Progenitor cell of endocrine pancreas (in vitro differentiated cells): Measurements from ENCODE around the gene ARHGAP18. TPM values are rescaled to one million over a fixed set of nuclear protein-coding genes. Genes with fewer than 3 reads are reported as not detected.

Source experiments
- DNase-seq: peaks from one replicate; pipeline ENCODE4 v3.0.0; 2021; ENCODE audit warnings: low spot score; ENCODE audit not compliant: unreplicated experiment
- H3K27ac Mint-ChIP-seq: 2 replicates; pipeline ENCODE4 v1.8.0; 2021; ENCODE audit warnings: mild to moderate bottlenecking, moderate library complexity, mixed read lengths
- H3K27me3 Mint-ChIP-seq: 2 replicates; pipeline ENCODE4 v1.8.0; 2021; ENCODE audit warnings: mixed read lengths
- H3K36me3 Mint-ChIP-seq: 2 replicates; pipeline ENCODE4 v1.8.0; 2022; ENCODE audit warnings: mixed read lengths; ENCODE audit not compliant: insufficient read depth
- H3K4me1 Mint-ChIP-seq: 2 replicates; pipeline ENCODE4 v1.8.0; 2021; ENCODE audit warnings: low read depth, mixed read lengths
- H3K4me3 Mint-ChIP-seq: 2 replicates; pipeline ENCODE4 v1.8.0; 2021; ENCODE audit warnings: low read depth, mild to moderate bottlenecking, moderate library complexity, mixed read lengths
- H3K9me3 Mint-ChIP-seq: 2 replicates; pipeline ENCODE4 v1.8.0; 2021; ENCODE audit warnings: low read depth, mixed read lengths
- CTCF ChIP-seq: fragments of 200-600 bp; sonication (generic); IDR thresholded peaks from one replicate; pipeline ENCODE4 v1.5.0; 2021; ENCODE audit warnings: antibody characterized with exemption, mild to moderate bottlenecking; ENCODE audit not compliant: unreplicated experiment
- total RNA-seq: library from RNA; stranded (reverse); gene quantifications from 2 replicates; pipeline ENCODE4 v1.2.1, GENCODE V29; 2021

The ARHGAP18 gene
- total RNA-seq, 1 donor from 2014 or later = 26.9 TPM

GRCh38 chr6:129543981-129544380 lies 166.0 kb downstream of the ARHGAP18 start:
- no peak overlapping the region for H3K27ac Mint-ChIP-seq
- H3K27me3 Mint-ChIP-seq = no peaks in the 10 kb centered on the region

GRCh38 chr6:129542705-129543104 lies 167.3 kb downstream of the ARHGAP18 start:
- DNase-seq = no peak
- peaks cover 5% of the 10 kb centered on the region for H3K36me3 Mint-ChIP-seq
- TF ChIP-seq CTCF = no peak
- H3K27ac Mint-ChIP-seq = no peak overlapping the region
- peaks cover 6% of the 10 kb centered on the region for H3K9me3 Mint-ChIP-seq
- H3K4me1 Mint-ChIP-seq = peaks cover 6% of the 10 kb centered on the region
- no peaks in the 10 kb centered on the region for H3K27me3 Mint-ChIP-seq
- no peak overlapping the region for H3K4me3 Mint-ChIP-seq

More at GRCh38 chr6:129543981-129544380, 166.0 kb downstream of the ARHGAP18 start:
- Mint-ChIP-seq H3K4me1 (no peaks in the 10 kb centered on the region), H3K4me3 (no peak overlapping the region), H3K9me3 (peaks cover 6% of the 10 kb centered on the region), H3K36me3 (peaks cover 6% of the 10 kb centered on the region)
- no peak for DNase-seq
- no peak for TF ChIP-seq CTCF

- TF ChIP-seq CTCF = no peak
Measured at GRCh38 chr6:129539032-129539431, 170.9 kb downstream of the ARHGAP18 start.

GRCh38 chr6:129536271-129536670 lies 173.7 kb downstream of the ARHGAP18 start:
- Mint-ChIP-seq H3K9me3 (peaks cover 12% of the 10 kb centered on the region), H3K4me1 (peaks cover 6% of the 10 kb centered on the region), H3K4me3 (no peak overlapping the region), H3K36me3 (peaks cover 13% of the 10 kb centered on the region), H3K27ac (no peak overlapping the region), H3K27me3 (no peaks in the 10 kb centered on the region)
- no peak for TF ChIP-seq CTCF
- DNase-seq = no peak

More at GRCh38 chr6:129539032-129539431, 170.9 kb downstream of the ARHGAP18 start:
- Mint-ChIP-seq H3K27me3 (no peaks in the 10 kb centered on the region), H3K4me1 (peaks cover 6% of the 10 kb centered on the region), H3K9me3 (peaks cover 7% of the 10 kb centered on the region), H3K36me3 (peaks cover 3% of the 10 kb centered on the region), H3K27ac (no peak overlapping the region), H3K4me3 (no peak overlapping the region)
- DNase-seq = no peak

GRCh38 chr6:129534926-129535325 lies 175.1 kb downstream of the ARHGAP18 start:
- Mint-ChIP-seq H3K27me3 (no peaks in the 10 kb centered on the region), H3K27ac (no peak overlapping the region), H3K9me3 (peaks cover 12% of the 10 kb centered on the region), H3K36me3 (peaks cover 13% of the 10 kb centered on the region), H3K4me3 (no peak overlapping the region), H3K4me1 (peaks cover 6% of the 10 kb centered on the region)
- DNase-seq = no peak
- TF ChIP-seq CTCF = no peak

Other genes starting within 250 kb of the ARHGAP18 start
- not detected in 2 replicates for gene TMEM244, start 151.1 kb upstream of the ARHGAP18 start, total RNA-seq